HG03457 (cell line): ENCODE results near the gene C6orf62.
"Not testable (repeated sequence)": the region's sequence is repeated elsewhere in the genome, so short reads cannot be mapped to it uniquely, and the experiment has no call there.

Source experiments
- ATAC-seq: cut with Tn5 transposase; IDR thresholded peaks from one replicate; pipeline ENCODE4 v1.9.1; 2021; ENCODE audit warnings: moderate number of reproducible peaks; ENCODE audit not compliant: unreplicated experiment

C6orf62 gene

DNA sequence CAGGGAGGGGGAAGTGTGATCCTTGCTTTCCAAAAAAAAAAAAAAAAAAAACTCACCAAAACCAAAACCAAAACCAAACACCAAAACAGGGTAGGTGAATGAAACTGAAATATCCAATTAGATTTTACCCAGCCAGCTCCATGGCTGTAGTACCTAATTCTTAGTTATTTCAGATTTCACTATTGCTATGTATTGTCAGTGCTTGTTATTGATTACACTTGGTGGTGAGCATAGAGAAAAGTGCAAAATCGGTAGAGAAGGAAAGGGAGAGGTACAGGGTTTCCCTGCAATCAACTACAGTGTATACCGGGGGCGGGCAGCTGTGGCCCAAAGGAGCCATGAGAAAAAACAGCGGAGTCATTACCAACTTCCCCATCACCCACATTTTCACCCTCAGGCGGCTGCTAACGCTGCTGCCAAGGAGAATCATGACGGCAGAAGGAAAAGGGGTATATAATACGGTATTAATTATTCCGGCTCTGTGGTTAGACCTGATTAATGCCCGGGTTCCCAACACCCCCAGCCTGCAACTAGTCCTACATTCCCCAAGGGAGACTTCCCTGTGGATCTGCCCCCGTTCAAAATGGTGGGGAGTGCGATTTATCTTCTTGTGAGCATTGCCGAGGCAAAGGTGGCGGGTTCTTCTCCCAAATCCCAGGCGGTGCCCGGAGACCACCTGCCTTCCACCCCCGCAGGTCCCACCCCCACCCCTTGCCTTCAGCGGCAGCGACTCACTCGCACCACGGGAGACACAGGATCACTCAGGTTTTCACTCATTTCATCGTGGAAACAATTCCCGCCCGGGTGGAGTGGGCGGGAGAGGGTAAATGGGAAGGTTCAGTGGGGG lies at the start of gene C6orf62:
C6orf62 (minus strand) TSS at position 30 of the 847 bp plus-strand sequence. CDS start 486 bp downstream, outside the sequence.
- no peak for ATAC-seq

DNA sequence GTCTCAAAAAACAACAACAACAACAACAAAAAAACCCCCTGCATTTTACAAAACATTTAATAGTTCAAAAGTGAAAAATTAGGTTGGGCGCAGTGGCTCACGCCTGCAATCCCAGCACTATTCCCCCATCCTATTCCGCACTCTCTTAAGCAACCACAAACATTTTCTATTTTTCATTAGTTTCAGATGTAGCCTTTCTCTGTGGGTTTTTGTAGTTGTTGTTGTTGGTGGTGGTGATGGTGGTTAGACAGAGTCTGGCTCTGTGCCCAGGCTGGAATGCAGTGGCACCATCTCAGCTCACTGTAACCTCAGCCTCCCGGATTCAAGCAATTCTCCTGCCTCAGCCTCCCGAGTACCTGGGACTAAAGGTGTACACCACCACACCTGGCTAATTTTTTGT lies 49.4 kb upstream of the C6orf62 start:
- no peak for ATAC-seq

GRCh38 chr6:24766680-24767462 lies 47.9 kb upstream of the C6orf62 start:
- no peak for ATAC-seq

- not testable (repeated sequence) for ATAC-seq
Measured at GRCh38 chr6:24765968-24766367, 47.0 kb upstream of the C6orf62 start.

DNA sequence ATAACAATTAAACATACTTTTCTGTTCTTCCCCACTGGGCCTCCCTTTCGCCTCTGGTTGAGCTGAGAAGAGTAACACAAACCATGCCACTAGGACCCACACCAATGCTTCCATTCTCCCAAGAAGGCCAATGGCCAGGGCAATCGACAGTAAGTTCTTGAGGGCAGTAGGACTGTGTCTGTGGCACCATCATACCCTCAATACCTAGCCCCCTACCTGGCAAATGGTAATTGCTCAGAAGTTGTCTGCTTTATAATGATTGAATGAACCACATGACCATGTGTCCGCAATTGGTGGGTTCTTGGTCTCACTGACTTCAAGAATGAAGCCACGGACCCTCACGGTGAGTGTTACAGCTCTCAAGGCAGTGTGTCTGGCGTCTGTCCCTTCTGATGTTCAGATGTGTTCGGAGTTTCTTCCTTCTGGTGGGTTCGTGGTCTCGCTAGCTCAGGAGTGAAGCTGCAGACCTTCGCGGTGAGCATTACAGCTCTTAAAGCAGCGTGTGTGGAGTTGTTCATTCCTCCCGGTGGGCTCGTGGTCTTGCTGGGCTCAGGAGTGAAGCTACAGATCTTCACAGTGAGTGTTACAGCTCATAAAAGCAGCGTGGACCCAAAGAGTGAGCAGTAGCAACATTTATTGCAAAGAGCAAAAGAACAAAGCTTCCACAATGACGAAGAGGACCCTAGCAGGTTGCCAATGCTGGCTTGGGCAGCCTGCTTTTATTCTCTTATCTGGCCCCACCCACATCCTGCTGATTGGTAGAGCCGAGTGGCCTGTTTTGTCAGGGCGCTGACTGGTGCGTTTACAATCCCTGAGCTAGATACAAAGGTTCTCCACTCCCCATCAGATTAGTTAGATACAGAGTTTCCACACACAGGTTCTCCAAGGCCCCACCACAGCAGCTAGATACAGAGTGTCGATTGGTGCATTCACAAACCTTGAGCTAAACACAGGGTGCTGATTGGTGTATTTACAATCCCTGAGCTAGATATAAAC lies 46.2 kb upstream of the C6orf62 start:
- ATAC-seq, result not testable (repeated sequence)

GRCh38 chr6:24763578-24763977 lies 44.6 kb upstream of the C6orf62 start:
- ATAC-seq, result no peak

DNA sequence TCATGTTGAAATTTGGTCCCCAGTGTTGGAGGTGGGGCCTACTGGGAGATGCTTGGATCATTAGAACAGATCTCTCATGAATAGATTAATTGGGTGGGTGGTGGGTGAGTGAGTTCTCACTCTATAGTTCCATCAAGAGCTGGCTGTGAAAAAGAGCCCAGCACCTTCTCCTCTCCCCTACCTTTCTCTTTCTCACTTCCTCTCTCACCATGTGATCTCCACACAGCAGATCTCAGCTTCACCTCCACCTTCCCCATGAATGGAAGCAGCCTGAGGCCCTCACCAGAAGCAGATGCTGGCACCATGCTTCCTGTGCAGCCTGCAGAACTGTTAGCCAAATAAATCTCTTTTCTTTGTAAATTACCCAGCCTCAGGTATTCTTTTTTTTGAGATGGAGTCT lies 42.9 kb upstream of the C6orf62 start:
- no peak for ATAC-seq

DNA sequence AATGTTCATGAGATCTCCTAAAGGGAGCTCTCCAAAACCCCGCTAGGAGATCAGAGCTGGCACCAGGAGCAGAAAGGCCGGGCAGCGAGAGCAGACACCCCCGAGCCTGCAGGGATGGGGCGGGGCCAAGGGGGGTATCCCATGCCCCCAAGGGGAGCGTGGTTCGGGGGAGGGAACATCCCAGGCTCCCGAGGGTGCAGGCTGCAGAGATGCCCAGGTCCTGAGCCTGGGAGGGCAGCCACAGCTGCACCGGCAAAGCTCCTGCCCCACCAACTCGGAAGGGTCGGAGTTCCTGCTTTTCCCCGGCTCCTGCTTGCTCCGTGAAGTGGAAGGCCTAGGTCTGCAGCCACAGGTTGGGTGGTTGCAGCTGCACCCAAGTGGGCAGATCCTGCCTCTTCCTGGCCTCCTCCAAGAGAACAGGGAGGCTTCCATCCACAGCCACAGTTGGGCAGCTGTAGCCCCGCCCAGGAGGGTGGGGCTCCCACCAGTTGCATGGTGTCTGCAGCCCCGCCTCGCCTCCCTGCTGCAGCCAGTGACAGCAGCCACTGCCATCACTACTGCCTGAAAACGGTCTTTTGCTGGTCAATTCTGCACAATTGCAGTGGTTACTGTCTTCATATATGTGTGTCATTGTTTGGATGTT lies 42.4 kb upstream of the C6orf62 start:
- no peak for ATAC-seq

DNA sequence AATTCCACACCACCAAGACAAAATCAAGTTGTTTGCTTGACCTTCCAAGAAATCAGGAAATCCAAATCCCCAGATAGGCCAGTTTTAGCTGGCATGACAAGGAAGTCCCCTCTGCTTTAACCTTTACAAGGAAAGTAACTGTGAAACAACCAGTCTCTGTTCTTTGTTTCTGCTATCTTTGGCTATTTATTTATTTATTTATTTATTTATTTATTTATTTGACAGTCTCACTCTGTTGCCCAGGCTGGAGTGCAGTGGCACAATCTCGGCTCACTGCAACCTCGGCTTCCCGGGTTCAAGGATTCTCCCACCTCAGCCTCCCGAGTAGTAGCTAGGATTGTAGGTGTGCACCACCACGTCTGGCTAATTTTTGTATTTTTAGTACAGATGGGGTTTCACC lies 41.3 kb upstream of the C6orf62 start:
- ATAC-seq, result no peak

- no peak for ATAC-seq
Measured at GRCh38 chr6:24759718-24760117, 40.8 kb upstream of the C6orf62 start.

DNA sequence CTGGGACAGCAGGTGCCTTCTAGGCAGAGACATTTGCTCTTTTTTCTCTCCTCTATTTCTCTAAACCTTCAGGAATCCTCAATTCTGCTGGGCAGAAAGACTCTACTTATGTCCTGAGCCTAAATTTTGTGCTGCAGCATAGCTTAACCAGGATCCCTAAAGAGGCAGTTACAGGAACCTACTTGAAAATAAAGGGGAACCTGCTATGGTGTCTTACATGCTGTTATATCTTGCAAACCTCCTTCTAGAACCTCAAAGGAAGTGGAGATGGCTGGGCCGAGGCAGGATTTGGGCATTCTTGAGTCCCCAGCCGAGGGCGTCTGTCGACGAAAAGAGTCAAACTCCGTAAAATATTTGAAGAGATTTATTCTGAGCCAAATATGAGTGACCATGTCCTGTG lies 38.7 kb upstream of the C6orf62 start:
- no peak for ATAC-seq

DNA sequence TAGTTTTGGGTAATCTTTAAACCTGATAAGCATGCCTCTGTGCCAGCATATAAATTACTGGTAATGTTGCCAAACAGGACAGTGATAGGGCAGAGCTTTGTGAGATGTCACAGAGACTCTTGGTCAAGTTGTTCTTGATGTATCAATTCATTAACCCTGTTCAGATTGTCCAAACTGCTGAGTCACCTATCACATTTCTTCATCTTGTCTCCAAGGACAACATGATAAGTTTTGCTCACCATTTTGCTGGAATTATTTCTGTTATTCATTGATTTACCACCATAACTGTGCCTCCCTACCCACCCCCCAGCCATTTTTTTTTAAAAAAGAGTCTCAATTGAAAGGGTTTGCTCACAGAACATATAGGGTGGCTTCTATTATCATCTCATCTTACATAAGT lies 36.3 kb upstream of the C6orf62 start:
- ATAC-seq, result no peak

GRCh38 chr6:24754378-24754777 lies 35.4 kb upstream of the C6orf62 start:
- ATAC-seq, result not testable (repeated sequence)

DNA sequence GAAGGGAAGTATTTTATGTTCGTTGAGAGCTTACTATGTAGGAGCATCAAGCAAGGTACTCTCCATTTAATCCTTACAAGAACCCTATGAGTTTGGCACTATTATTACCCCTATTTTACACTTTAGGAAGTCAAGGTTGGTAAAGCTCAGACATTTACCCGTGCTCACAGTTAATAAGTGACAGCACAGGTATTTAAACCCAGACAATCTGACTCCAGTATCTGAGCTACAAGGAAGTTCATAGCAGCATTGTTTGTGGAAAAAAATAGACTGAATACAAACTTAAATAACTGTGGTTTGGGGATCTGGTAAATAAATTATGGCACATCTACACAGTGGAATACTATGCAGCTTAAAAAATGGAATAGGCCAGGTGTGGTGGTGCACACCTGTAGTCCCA lies 34.6 kb upstream of the C6orf62 start:
- no peak for ATAC-seq

DNA sequence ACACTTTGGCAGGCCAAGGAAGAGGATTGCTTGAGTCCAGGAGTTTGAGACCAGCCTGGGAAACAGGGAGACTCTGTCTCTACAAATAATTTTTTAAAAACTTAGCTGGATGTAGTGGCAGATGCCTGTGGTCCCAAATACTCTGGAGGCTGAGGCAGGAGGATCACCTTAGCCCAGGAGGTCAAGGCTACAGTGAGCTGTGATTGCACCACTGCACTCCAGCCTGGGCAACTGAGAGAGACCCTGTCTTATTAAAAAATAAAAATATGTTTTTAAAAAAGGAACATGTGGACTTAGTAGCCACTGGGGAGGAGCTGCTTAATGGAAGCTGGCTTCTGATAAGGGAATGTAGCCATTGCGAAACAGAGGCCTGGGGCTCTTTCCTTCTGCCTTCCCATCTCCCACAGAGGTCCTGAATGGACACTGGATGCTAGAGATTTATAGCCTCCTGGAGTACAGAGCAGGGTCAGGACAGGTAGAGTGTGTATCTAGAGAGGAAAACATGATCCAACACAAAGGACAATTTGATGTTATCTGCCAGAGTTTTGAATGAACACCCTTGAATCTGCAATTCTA lies 34.1 kb upstream of the C6orf62 start:
- ATAC-seq, result no peak

- ATAC-seq, result no peak
Measured at GRCh38 chr6:24752503-24752902, 33.5 kb upstream of the C6orf62 start.

DNA sequence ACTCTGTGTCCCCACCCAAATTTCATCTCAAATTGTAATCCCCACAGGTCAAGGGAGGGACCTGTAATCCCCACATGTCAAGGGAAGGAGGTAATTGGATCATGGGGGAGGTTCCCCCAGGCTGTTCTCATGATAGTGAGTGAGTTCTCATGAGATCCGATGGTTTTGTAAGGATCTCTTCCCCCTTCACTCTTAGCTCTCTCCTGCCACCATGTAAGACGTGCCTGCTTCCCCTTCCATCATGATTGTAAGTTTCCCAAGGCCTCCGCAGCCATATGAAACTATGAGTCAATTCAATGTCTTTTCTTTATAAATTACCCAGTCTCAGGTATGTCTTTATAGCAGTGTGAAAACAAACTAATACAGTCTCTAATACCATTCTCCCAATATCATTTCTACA lies 31.9 kb upstream of the C6orf62 start:
- not testable (repeated sequence) for ATAC-seq

- no peak for ATAC-seq
Measured at GRCh38 chr6:24749297-24749696, 30.3 kb upstream of the C6orf62 start.

DNA sequence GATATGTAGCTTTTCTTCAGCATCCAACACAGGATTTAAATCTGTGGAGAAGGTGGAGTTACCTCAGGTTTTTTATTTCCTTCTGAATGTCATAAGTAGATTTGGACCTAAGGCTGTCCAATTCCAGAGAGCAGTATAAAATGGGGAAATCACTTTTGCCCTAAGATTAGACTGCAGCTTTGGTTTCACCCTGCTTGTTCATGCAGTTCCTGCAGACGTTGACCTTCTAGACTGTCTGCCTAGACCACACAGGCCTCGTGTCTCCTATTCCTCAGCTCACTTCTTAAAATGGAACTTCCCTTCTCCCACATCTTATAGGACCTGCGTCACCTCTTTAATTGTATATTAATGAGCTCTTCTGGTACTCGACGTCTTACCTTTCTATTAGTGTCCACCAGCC lies 26.0 kb upstream of the C6orf62 start:
- no peak for ATAC-seq

DNA sequence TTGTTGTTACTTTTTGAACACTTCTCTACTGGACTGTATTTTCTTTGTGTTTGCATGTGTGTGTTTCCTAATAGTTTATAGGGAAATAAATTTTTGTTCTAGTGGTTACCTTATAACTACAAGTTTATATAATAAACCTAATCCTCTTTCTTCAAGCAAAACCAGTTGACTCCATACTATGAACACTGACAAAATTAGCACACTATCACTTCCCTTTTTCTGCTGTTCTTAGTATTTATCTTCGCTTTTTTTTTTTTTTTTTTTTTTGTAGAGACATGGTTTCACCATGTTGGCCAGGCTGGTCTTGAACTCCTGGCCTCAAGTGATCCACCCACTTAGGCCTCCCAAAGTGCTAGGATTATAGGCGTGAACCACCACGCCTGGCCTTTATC lies 25.0 kb upstream of the C6orf62 start:
- ATAC-seq, result no peak
